ENCODE results near the gene TXNRD1.

DNA sequence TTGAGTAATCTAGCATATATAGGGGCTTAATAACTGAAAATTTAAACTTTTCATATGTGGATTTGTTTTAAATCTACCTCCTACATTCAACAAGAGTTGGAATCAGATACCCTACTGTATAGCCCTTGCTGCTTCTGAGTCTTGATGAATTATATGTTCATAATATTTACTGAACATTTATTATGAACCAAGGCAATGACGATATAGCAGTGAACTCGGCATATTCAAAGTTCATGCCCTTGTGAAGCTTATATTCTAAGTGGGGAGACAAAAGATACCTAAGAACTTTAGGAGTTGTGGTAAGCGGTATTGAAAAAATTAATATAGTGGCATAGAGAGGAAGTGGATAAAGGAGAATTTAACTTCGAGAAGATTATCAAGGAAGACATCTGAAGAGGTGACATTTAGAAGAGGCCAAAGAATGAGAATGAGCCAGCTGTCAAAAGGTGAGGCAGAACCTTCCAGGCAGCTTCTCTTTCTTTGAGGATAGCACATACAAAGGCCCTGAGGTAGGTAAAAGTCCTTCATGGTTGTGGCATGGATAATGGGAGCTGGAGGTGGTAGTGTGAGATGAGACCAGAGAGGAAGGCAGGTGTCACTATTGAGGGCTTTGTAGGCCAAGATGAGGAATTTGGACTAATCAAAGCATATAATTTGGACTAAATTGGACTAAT is 98.1 kb downstream of the TXNRD1 start:
- TF ChIP-seq, protein P1, sequence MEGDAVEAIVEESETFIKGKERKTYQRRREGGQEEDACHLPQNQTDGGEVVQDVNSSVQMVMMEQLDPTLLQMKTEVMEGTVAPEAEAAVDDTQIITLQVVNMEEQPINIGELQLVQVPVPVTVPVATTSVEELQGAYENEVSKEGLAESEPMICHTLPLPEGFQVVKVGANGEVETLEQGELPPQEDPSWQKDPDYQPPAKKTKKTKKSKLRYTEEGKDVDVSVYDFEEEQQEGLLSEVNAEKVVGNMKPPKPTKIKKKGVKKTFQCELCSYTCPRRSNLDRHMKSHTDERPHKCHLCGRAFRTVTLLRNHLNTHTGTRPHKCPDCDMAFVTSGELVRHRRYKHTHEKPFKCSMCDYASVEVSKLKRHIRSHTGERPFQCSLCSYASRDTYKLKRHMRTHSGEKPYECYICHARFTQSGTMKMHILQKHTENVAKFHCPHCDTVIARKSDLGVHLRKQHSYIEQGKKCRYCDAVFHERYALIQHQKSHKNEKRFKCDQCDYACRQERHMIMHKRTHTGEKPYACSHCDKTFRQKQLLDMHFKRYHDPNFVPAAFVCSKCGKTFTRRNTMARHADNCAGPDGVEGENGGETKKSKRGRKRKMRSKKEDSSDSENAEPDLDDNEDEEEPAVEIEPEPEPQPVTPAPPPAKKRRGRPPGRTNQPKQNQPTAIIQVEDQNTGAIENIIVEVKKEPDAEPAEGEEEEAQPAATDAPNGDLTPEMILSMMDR (conservative IDR thresholded peaks at IDR 0.05 in 1 of 2, IDR thresholded peaks at IDR 0.05 in 1 of 2; ENCODE audit: low read depth in 1 of 2, low read length in 2 of 2): no peak
- TF ChIP-seq EZH2 (IDR thresholded peaks at IDR 0.05; ENCODE audit: low read length, missing control alignments): no peak
